K562 (cell line): Measurements from ENCODE around the gene AJUBA. TPM values are rescaled to one million over a fixed set of nuclear protein-coding genes. Genes with fewer than 3 reads are reported as not detected.
A peak's percentile ranks its signal among the peaks of the same experiment; 100 is the strongest.

ENCODE experiments used
- AFF4 ChIP-seq: sonication (generic); formaldehyde crosslinking; IDR thresholded peaks from 2 replicates; pipeline ENCODE4 v1.8.0; 2023; ENCODE audit warnings: mild to moderate bottlenecking, missing genetic modification reagents
- C11orf30 ChIP-seq: fragments of 450-650 bp; IDR thresholded peaks from 2 replicates; pipeline ENCODE4 v1.6.1; 2016; ENCODE audit warnings: low read depth, mild to moderate bottlenecking
- CBX1 ChIP-seq: sonication (generic); IDR thresholded peaks from 2 replicates; pipeline ENCODE4 v1.6.1; 2016; ENCODE audit warnings: antibody characterized with exemption, low read depth, mild to moderate bottlenecking
- DPF2 ChIP-seq: fragments of 450-650 bp; IDR thresholded peaks from 2 replicates; pipeline ENCODE4 v1.6.1; 2016
- FOXJ2 ChIP-seq: fragments of 200-800 bp; sonication (Bioruptor generic); IDR thresholded peaks from 2 replicates; pipeline ENCODE4 v1.6.1; 2016; ENCODE audit warnings: missing genetic modification characterization, missing compliant biosample characterization
- IRF2 ChIP-seq: sonication (generic); formaldehyde crosslinking; IDR thresholded peaks from 2 replicates; pipeline ENCODE4 v1.8.1; 2022; ENCODE audit warnings: mild to moderate bottlenecking, missing genetic modification reagents
- LCOR ChIP-seq: sonication (generic); formaldehyde crosslinking; IDR thresholded peaks from 2 replicates; pipeline ENCODE4 v1.8.0; 2022; ENCODE audit warnings: mild to moderate bottlenecking, missing genetic modification reagents
- MAFK ChIP-seq: IDR thresholded peaks from 2 replicates; pipeline ENCODE4 v1.6.1; 2011; ENCODE audit warnings: low read length, improper control_type of control experiment
- MAZ ChIP-seq, 2 experiments: fragments of 450-650 bp in 1 of 2; sonication (generic) in 1 of 2; formaldehyde crosslinking; IDR thresholded peaks in 1 of 2; conservative IDR thresholded peaks in 1 of 2; 2 replicates each; pipeline versions ENCODE4 v1.4.0 to v1.5.0; 2020; ENCODE audit warnings: mild to moderate bottlenecking in 1 of 2, missing genetic modification reagents in 1 of 2
- MYBL2 ChIP-seq, 2 experiments: fragments of 450-650 bp in 1 of 2; sonication (generic) in 1 of 2; formaldehyde crosslinking in 1 of 2; IDR thresholded peaks; 2 replicates each; pipeline versions ENCODE4 v1.6.1 to v1.8.1; 2017 to 2022; ENCODE audit warnings: borderline replicate concordance in 1 of 2, inconsistent platforms in 1 of 2, low read depth in 1 of 2, mild to moderate bottlenecking in 1 of 2, missing genetic modification reagents in 1 of 2, moderate library complexity in 1 of 2
- PHF8 ChIP-seq: fragments of 200-600 bp; sonication (generic); IDR thresholded peaks from 2 replicates; pipeline ENCODE4 v1.6.1; 2012; ENCODE audit warnings: mixed run types, mild to moderate bottlenecking, inconsistent platforms, low read length, moderate library complexity, borderline replicate concordance
- PHTF2 ChIP-seq: fragments of 250-450 bp; sonication (Bioruptor Pico); IDR thresholded peaks from 2 replicates; pipeline ENCODE4 v1.5.0; 2021; ENCODE audit warnings: mild to moderate bottlenecking
- PPARD ChIP-seq: fragments of 250-450 bp; sonication (Bioruptor Pico); IDR thresholded peaks from 2 replicates; pipeline ENCODE4 v1.8.0; 2022; ENCODE audit warnings: inconsistent platforms, mild to moderate bottlenecking, moderate library complexity
- RNF219 ChIP-seq: fragments of 250-450 bp; sonication (Bioruptor Pico); IDR thresholded peaks from 2 replicates; pipeline ENCODE4 v1.5.0; 2022; ENCODE audit warnings: mild to moderate bottlenecking
- SMAD2 ChIP-seq: fragments of 150-350 bp; IDR thresholded peaks from 2 replicates; pipeline ENCODE4 v1.6.1; 2014; ENCODE audit warnings: low read depth, mild to moderate bottlenecking, low read length
- SOX6 ChIP-seq: fragments of 450-650 bp; IDR thresholded peaks from 2 replicates; pipeline ENCODE4 v1.6.1; 2014; ENCODE audit warnings: mild to moderate bottlenecking
- ZNF134 ChIP-seq: fragments of 250-450 bp; sonication (Bioruptor Pico); conservative IDR thresholded peaks from 2 replicates; pipeline ENCODE4 v1.4.0; 2020
- ZNF253 ChIP-seq: fragments of 250-450 bp; sonication (Bioruptor Pico); conservative IDR thresholded peaks from 2 replicates; pipeline ENCODE4 v1.6.1; 2021; ENCODE audit warnings: mild to moderate bottlenecking
- ZNF41 ChIP-seq: fragments of 250-450 bp; sonication (Bioruptor Pico); conservative IDR thresholded peaks from 2 replicates; pipeline ENCODE4 v1.4.0; 2020; ENCODE audit warnings: mild to moderate bottlenecking
- polyA plus RNA-seq, 8 experiments: library from polyadenylated mRNA; depleted of rRNA in 4 of 8; stranded (reverse) in 5 of 8; unstranded in 3 of 8; fragments of >200 nt; fragmentation: Nextera tagmentation in 2 of 8; fragmentation: Illumina TruSeq in 1 of 8; extraction: Ambion mirVana in 2 of 8; extraction: Trizol in 1 of 8; gene quantifications; 2 replicates each; pipeline versions ENCODE4 v1.2.1 to v1.2.3, GENCODE V29; 2011 to 2014; ENCODE audit warnings: inconsistent platforms in 1 of 8, missing spikeins in 1 of 8
- total RNA-seq, 7 experiments: library from RNA; depleted of rRNA in 6 of 7; stranded (reverse); fragments of >200 nt in 6 of 7; fragmentation: Illumina TruSeq in 2 of 7; extraction: Trizol in 2 of 7; gene quantifications; 2 replicates each; pipeline versions ENCODE4 v1.2.1 to v1.2.3, GENCODE V29; 2011 to 2021; ENCODE audit warnings: low replicate concordance in 1 of 7

AJUBA gene
- total and polyA plus RNA-seq, 9 of the 15 experiments (the other 6 are each of a cell fraction or from before 2014, with no cell fraction given): 0.73 to 4.7 (median 2.8) TPM

- TF ChIP-seq PHTF2: no peak
- TF ChIP-seq C11orf30: 0 out of 2 replicates have a peak, but pooled peaks have one; percentile 3
- TF ChIP-seq LCOR: peak; percentile 33; the same call in 1 of the 2 replicates
- TF ChIP-seq MYBL2 (IDR thresholded peaks at IDR 0.05; ENCODE audit: low read depth): peak; percentile 57
- TF ChIP-seq MYBL2 (CRISPR knock-in tag; IDR thresholded peaks at IDR 0.05; ENCODE audit: borderline replicate concordance): no peak
- no peak for TF ChIP-seq ZNF41
- TF ChIP-seq SMAD2: no peak
- no peak for TF ChIP-seq RNF219 (CRISPR knock-in tag)
- TF ChIP-seq DPF2: peak; percentile 79
- no peak; the same call in 1 of the 2 replicates for TF ChIP-seq CBX1
- no peak for TF ChIP-seq PPARD (CRISPR knock-in tag)
- no peak for TF ChIP-seq ZNF134 (CRISPR knock-in tag)
- no peak for TF ChIP-seq FOXJ2 (tag)
- TF ChIP-seq MAZ (CRISPR knock-in tag; conservative IDR thresholded peaks at IDR 0.05 in 1 of 2, IDR thresholded peaks at IDR 0.05 in 1 of 2): peak; percentile 88 to 90
- no peak for TF ChIP-seq IRF2 (CRISPR knock-in tag)
- no peak for TF ChIP-seq AFF4
- 0 out of 2 replicates have a peak, but pooled peaks have one; percentile 5 for TF ChIP-seq MAFK
- TF ChIP-seq PHF8: peak; percentile 54; the same call in 1 of the 2 replicates
- no peak for TF ChIP-seq ZNF253
- peak; percentile 83 for TF ChIP-seq SOX6
Measured at GRCh38 chr14:22982477-22983245, at the start of gene AJUBA (continued).
